HEK293 (cell line): Measurements from ENCODE around the gene RPS15A.

Source experiments
- GLI4 ChIP-seq: fragments of 450-650 bp; formaldehyde crosslinking; IDR thresholded peaks from 2 replicates; pipeline ENCODE4 v1.5.1; 2016; ENCODE audit warnings: missing biosample characterization, missing genetic modification characterization
- KLF10 ChIP-seq: fragments of 450-650 bp; IDR thresholded peaks from 2 replicates; pipeline ENCODE4 v1.5.1; 2018; ENCODE audit warnings: missing biosample characterization, mild to moderate bottlenecking, missing genetic modification characterization
- MEIS1 ChIP-seq: sonication (generic); formaldehyde crosslinking; IDR thresholded peaks from 2 replicates; pipeline ENCODE4 v1.8.1; 2022; ENCODE audit warnings: missing genetic modification reagents, mild to moderate bottlenecking, borderline replicate concordance
- PRDM1 ChIP-seq: fragments of 450-650 bp; formaldehyde crosslinking; IDR thresholded peaks from 2 replicates; pipeline ENCODE4; 2016; ENCODE audit warnings: missing biosample characterization, missing genetic modification characterization
- WT1 ChIP-seq: fragments of 450-650 bp; formaldehyde crosslinking; IDR thresholded peaks from 2 replicates; pipeline ENCODE4 v1.5.1; 2016; ENCODE audit warnings: missing biosample characterization, missing genetic modification characterization
- ZFHX2 ChIP-seq: fragments of 450-650 bp; formaldehyde crosslinking; conservative IDR thresholded peaks from 2 replicates; pipeline ENCODE4 v1.5.1; 2016; ENCODE audit warnings: missing biosample characterization, missing genetic modification characterization
- ZFP41 ChIP-seq: fragments of 450-650 bp; formaldehyde crosslinking; IDR thresholded peaks from 2 replicates; pipeline ENCODE4 v1.5.1; 2016; ENCODE audit warnings: missing biosample characterization, missing genetic modification characterization, borderline replicate concordance
- ZNF112 ChIP-seq: fragments of 450-650 bp; formaldehyde crosslinking; IDR thresholded peaks from 2 replicates; pipeline ENCODE4 v1.5.0; 2017; ENCODE audit warnings: missing biosample characterization, missing genetic modification characterization
- ZNF140 ChIP-seq: fragments of 450-650 bp; formaldehyde crosslinking; IDR thresholded peaks from 2 replicates; pipeline ENCODE4 v1.5.1; 2016; ENCODE audit warnings: missing biosample characterization, missing genetic modification characterization
- ZNF302 ChIP-seq: fragments of 450-650 bp; formaldehyde crosslinking; IDR thresholded peaks from 2 replicates; pipeline ENCODE4 v1.5.1; 2016; ENCODE audit warnings: missing biosample characterization, missing genetic modification characterization, low read depth
- ZNF394 ChIP-seq: fragments of 450-650 bp; formaldehyde crosslinking; IDR thresholded peaks from 2 replicates; pipeline ENCODE4 v1.5.1; 2016; ENCODE audit warnings: missing biosample characterization, missing genetic modification characterization, mild to moderate bottlenecking, moderate library complexity, borderline replicate concordance
- ZNF404 ChIP-seq: fragments of 450-650 bp; formaldehyde crosslinking; IDR thresholded peaks from 2 replicates; pipeline ENCODE4 v1.5.1; 2017; ENCODE audit warnings: missing biosample characterization, missing genetic modification characterization
- ZNF449 ChIP-seq: fragments of 450-650 bp; formaldehyde crosslinking; IDR thresholded peaks from 2 replicates; pipeline ENCODE4 v1.5.1; 2017; ENCODE audit warnings: missing biosample characterization, mild to moderate bottlenecking, missing genetic modification characterization, moderate library complexity
- ZNF580 ChIP-seq: fragments of 450-650 bp; formaldehyde crosslinking; IDR thresholded peaks from 2 replicates; pipeline ENCODE4 v1.5.1; 2016; ENCODE audit warnings: missing biosample characterization, missing genetic modification characterization
- ZNF768 ChIP-seq: fragments of 450-650 bp; formaldehyde crosslinking; IDR thresholded peaks from 2 replicates; pipeline ENCODE4 v1.5.1; 2018; ENCODE audit warnings: missing biosample characterization, mild to moderate bottlenecking, missing genetic modification characterization
- ZNF785 ChIP-seq: fragments of 450-650 bp; formaldehyde crosslinking; IDR thresholded peaks from 2 replicates; pipeline ENCODE4 v1.5.1; 2016; ENCODE audit warnings: missing biosample characterization, missing genetic modification characterization
- ZXDB ChIP-seq: fragments of 450-650 bp; formaldehyde crosslinking; IDR thresholded peaks from 2 replicates; pipeline ENCODE4 v1.5.1; 2016; ENCODE audit warnings: missing biosample characterization, missing genetic modification characterization
- TF ChIP-seq, protein P1 (sequence below): fragments of 450-650 bp; IDR thresholded peaks from 2 replicates; pipeline ENCODE4 v1.5.1; 2018; ENCODE audit warnings: missing biosample characterization, mild to moderate bottlenecking, missing genetic modification characterization
- TF ChIP-seq, protein P2 (sequence below): fragments of 450-650 bp; formaldehyde crosslinking; IDR thresholded peaks from 2 replicates; pipeline ENCODE4 v1.5.1; 2016; ENCODE audit warnings: missing biosample characterization, missing genetic modification characterization
- TF ChIP-seq, protein P3 (sequence below): fragments of 450-650 bp; formaldehyde crosslinking; IDR thresholded peaks from 2 replicates; pipeline ENCODE4; 2016; ENCODE audit warnings: missing biosample characterization, missing genetic modification characterization
- TF ChIP-seq, protein P4 (sequence below): fragments of 450-650 bp; formaldehyde crosslinking; IDR thresholded peaks from 2 replicates; pipeline ENCODE4 v1.5.1; 2016; ENCODE audit warnings: missing biosample characterization, missing genetic modification characterization
- TF ChIP-seq, protein P5 (sequence below): fragments of 450-650 bp; formaldehyde crosslinking; IDR thresholded peaks from 2 replicates; pipeline ENCODE4 v1.5.1; 2017; ENCODE audit warnings: missing biosample characterization, missing genetic modification characterization
- TF ChIP-seq, protein P6 (sequence below): IDR thresholded peaks from 2 replicates; pipeline ENCODE4 v1.6.1; 2011; ENCODE audit warnings: mild to moderate bottlenecking, low read depth, low read length, borderline replicate concordance

The RPS15A gene

DNA sequence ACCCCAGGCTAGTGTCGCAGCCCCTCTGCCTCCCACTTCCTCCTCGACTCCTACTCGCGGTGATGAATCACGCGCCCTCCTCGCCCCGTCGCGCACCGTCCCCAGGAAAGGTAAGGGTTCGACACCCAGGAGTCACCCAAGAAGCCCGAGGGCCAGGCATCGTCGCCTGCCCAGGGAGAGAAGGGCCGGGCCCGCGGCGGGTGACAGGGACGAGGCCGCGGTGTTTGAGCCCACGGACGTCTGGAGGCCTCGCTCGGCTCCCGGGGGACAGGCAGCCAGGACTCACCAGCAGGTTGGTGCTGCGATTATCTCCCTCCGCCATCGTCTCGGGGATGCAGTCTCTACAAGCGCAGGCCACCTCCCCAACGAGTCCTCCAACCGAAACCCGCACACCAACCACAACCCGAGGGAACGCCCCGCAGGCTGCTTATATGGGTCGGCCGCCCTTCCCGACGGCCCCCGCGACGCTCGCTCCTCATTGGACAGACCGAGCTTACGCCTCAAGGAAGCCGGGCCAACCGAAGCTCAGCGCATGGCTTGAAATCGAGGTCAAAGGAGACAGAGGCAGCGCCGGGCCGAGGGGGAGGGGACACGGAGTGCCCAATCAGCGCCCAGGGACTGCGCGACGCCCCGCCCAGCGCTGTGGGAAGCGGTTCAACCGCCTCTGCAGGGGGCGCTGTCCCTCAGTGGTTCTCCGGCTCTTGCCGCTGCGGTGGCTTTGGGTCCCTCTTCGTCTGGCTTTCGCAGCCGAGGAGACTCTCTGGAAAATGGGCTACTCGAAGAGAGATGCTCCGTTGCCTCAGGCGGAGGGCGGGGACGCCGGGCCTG is 11.2 kb upstream of the RPS15A start, which contains the start of gene ARL6IP1 (continued):
- TF ChIP-seq, protein P1, sequence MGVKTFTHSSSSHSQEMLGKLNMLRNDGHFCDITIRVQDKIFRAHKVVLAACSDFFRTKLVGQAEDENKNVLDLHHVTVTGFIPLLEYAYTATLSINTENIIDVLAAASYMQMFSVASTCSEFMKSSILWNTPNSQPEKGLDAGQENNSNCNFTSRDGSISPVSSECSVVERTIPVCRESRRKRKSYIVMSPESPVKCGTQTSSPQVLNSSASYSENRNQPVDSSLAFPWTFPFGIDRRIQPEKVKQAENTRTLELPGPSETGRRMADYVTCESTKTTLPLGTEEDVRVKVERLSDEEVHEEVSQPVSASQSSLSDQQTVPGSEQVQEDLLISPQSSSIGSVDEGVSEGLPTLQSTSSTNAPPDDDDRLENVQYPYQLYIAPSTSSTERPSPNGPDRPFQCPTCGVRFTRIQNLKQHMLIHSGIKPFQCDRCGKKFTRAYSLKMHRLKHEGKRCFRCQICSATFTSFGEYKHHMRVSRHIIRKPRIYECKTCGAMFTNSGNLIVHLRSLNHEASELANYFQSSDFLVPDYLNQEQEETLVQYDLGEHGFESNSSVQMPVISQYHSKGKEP, result peak; percentile 54
- TF ChIP-seq KLF10 (tag by site-specific recombination), result peak; percentile 97
- peak; percentile 66; the same call in 1 of the 2 replicates for TF ChIP-seq ZNF785 (tag by site-specific recombination)
- TF ChIP-seq ZNF112 (tag by site-specific recombination), result no peak
- TF ChIP-seq, protein P2, sequence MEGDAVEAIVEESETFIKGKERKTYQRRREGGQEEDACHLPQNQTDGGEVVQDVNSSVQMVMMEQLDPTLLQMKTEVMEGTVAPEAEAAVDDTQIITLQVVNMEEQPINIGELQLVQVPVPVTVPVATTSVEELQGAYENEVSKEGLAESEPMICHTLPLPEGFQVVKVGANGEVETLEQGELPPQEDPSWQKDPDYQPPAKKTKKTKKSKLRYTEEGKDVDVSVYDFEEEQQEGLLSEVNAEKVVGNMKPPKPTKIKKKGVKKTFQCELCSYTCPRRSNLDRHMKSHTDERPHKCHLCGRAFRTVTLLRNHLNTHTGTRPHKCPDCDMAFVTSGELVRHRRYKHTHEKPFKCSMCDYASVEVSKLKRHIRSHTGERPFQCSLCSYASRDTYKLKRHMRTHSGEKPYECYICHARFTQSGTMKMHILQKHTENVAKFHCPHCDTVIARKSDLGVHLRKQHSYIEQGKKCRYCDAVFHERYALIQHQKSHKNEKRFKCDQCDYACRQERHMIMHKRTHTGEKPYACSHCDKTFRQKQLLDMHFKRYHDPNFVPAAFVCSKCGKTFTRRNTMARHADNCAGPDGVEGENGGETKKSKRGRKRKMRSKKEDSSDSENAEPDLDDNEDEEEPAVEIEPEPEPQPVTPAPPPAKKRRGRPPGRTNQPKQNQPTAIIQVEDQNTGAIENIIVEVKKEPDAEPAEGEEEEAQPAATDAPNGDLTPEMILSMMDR (tag by site-specific recombination), result peak; percentile 99
- peak; percentile 72; the same call in 1 of the 2 replicates for TF ChIP-seq GLI4
- TF ChIP-seq ZNF302 (tag by site-specific recombination), result no peak
- TF ChIP-seq ZNF140 (tag by site-specific recombination), result no peak
- TF ChIP-seq ZNF404, result no peak
- no peak for TF ChIP-seq ZNF768 (tag by site-specific recombination)
- TF ChIP-seq MEIS1 (CRISPR knock-in tag), result no peak
- TF ChIP-seq, protein P3, sequence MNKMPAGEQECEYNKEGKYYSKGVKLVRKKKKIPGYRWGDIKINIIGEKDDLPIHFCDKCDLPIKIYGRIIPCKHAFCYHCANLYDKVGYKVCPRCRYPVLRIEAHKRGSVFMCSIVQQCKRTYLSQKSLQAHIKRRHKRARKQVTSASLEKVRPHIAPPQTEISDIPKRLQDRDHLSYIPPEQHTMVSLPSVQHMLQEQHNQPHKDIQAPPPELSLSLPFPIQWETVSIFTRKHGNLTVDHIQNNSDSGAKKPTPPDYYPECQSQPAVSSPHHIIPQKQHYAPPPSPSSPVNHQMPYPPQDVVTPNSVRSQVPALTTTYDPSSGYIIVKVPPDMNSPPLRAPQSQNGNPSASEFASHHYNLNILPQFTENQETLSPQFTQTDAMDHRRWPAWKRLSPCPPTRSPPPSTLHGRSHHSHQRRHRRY (tag by site-specific recombination), result no peak
- TF ChIP-seq ZNF394, result peak; percentile 98
- TF ChIP-seq ZFHX2, result peak; percentile 83
- TF ChIP-seq, protein P4, sequence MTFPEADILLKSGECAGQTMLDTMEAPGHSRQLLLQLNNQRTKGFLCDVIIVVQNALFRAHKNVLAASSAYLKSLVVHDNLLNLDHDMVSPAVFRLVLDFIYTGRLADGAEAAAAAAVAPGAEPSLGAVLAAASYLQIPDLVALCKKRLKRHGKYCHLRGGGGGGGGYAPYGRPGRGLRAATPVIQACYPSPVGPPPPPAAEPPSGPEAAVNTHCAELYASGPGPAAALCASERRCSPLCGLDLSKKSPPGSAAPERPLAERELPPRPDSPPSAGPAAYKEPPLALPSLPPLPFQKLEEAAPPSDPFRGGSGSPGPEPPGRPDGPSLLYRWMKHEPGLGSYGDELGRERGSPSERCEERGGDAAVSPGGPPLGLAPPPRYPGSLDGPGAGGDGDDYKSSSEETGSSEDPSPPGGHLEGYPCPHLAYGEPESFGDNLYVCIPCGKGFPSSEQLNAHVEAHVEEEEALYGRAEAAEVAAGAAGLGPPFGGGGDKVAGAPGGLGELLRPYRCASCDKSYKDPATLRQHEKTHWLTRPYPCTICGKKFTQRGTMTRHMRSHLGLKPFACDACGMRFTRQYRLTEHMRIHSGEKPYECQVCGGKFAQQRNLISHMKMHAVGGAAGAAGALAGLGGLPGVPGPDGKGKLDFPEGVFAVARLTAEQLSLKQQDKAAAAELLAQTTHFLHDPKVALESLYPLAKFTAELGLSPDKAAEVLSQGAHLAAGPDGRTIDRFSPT (tag by site-specific recombination), result no peak
- peak; percentile 28; the same call in 1 of the 2 replicates for TF ChIP-seq WT1
- TF ChIP-seq, protein P5, sequence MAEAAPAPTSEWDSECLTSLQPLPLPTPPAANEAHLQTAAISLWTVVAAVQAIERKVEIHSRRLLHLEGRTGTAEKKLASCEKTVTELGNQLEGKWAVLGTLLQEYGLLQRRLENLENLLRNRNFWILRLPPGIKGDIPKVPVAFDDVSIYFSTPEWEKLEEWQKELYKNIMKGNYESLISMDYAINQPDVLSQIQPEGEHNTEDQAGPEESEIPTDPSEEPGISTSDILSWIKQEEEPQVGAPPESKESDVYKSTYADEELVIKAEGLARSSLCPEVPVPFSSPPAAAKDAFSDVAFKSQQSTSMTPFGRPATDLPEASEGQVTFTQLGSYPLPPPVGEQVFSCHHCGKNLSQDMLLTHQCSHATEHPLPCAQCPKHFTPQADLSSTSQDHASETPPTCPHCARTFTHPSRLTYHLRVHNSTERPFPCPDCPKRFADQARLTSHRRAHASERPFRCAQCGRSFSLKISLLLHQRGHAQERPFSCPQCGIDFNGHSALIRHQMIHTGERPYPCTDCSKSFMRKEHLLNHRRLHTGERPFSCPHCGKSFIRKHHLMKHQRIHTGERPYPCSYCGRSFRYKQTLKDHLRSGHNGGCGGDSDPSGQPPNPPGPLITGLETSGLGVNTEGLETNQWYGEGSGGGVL (tag by site-specific recombination), result peak; percentile 52
- peak; percentile 57 for TF ChIP-seq PRDM1
- TF ChIP-seq ZNF449, result peak; percentile 5; the same call in 1 of the 2 replicates
- peak; percentile 82 for TF ChIP-seq ZXDB (tag by site-specific recombination)
- peak; percentile 83; the same call in 1 of the 2 replicates for TF ChIP-seq ZFP41 (tag by site-specific recombination)
- peak; percentile 76; the same call in 1 of the 2 replicates for TF ChIP-seq ZNF580
- TF ChIP-seq, protein P6, sequence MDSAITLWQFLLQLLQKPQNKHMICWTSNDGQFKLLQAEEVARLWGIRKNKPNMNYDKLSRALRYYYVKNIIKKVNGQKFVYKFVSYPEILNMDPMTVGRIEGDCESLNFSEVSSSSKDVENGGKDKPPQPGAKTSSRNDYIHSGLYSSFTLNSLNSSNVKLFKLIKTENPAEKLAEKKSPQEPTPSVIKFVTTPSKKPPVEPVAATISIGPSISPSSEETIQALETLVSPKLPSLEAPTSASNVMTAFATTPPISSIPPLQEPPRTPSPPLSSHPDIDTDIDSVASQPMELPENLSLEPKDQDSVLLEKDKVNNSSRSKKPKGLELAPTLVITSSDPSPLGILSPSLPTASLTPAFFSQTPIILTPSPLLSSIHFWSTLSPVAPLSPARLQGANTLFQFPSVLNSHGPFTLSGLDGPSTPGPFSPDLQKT, result no peak
